Kidney epithelial cell (primary cell): ENCODE results near the gene MEAF6. TPM values are rescaled to one million over a fixed set of nuclear protein-coding genes. Genes with fewer than 3 reads are reported as not detected.

Experiments
- DNase-seq: peaks from one replicate; pipeline ENCODE4 v3.0.0-alpha.2; 2010; ENCODE audit warnings: low read depth
- H3K27me3 ChIP-seq: 2 replicates; pipeline ENCODE4 v1.6.0; 2011; ENCODE audit warnings: low read length; ENCODE audit not compliant: control insufficient read depth, insufficient read depth
- H3K36me3 ChIP-seq: 2 replicates; pipeline ENCODE4 v1.5.1; 2011; ENCODE audit warnings: low read length; ENCODE audit not compliant: control insufficient read depth, insufficient read depth
- H3K4me3 ChIP-seq: 2 replicates; pipeline ENCODE4 v1.5.1; 2011; ENCODE audit warnings: low read depth, mild to moderate bottlenecking, control low read depth, low read length
- CTCF ChIP-seq: IDR thresholded peaks from 2 replicates; pipeline ENCODE4 v1.5.1; 2011; ENCODE audit warnings: mild to moderate bottlenecking, moderate library complexity, low read length, control low read depth, inconsistent platforms; ENCODE audit not compliant: insufficient read depth, poor library complexity, severe bottlenecking
- total RNA-seq: library from RNA; depleted of rRNA; stranded (reverse); fragments of >200 nt; gene quantifications from 2 replicates; pipeline ENCODE4 v1.2.3, GENCODE V29; 2015

MEAF6 gene
- total RNA-seq, 1 donor from 2014 or later, result 88.1 TPM

DNA sequence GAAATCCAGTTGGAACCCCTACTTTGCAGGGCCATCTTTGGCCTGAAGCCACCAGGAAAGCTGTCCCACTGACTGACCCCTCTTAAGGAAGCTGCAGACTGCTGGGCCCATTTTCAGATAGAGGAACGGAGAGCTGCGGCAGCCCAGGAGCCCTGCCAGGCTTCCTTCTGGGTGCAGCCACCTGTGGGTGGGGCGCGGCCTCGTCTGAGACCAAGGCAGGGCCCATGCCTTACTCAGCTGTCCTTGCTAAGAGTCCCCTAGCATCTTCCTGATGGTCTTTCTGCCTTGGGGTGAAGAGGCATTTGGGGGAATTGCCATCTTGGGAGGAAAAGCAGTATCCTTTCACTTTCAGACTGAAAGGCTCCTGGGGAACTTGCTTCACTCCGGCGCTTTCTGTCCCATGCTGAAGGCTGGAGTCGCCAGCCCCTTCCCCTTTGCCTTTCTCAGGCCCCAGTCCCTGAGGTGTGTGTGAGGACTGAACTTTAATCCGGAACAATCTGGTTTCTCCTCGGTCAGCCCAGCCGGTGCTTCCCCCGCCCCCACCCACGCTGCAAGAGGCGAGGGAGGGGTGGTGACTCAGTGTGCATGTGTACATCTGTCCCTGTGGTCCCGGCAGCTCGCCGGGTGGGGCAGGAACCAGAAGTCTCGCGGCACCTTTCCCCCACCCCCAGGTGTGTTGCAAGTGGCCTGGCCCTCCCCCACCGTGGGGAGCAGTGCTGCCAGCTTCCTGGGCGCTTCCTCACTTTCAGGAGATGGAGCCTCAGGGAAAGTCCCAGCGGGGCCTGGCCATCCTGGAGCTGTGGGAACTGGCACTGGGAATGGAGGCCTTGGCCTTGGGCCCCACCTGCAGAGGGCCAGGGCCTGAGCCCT lies 35.1 kb downstream of the MEAF6 start:
- H3K36me3 ChIP-seq, result peaks cover 10% of the 10 kb centered on the region
- no peak for TF ChIP-seq CTCF
- H3K4me3 ChIP-seq, result peak overlapping the region; percentile 7
- H3K27me3 ChIP-seq, result no peaks in the 10 kb centered on the region
- peak; percentile 93 for DNase-seq

- Histone ChIP-seq H3K4me3 (peak overlapping the region; percentile 6), H3K36me3 (peaks cover 10% of the 10 kb centered on the region), H3K27me3 (no peaks in the 10 kb centered on the region)
- no peak for TF ChIP-seq CTCF
- DNase-seq, result no peak
These were observed 35.7 kb downstream of the MEAF6 start for GRCh38 chr1:37478890-37479254.

DNA sequence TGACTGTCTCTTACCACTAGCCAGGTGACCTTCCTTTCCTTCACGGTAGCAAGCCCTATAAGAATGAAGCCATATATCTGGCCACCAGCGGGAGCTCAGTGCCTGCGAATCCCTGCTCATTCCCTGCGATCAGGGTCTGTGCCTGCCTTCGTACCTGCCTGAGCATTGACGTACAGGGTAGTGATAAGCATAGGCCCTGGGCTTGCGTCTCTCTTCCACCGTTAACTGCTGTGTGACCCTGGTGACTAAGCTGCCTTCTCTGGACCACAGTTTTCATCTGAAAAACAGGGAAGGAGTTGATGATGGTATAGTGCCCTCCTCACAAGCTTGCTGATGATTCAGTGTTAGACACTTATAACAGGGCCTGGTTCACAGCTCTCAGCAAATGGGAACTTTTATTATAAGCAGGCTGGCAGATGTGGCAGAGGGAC lies 36.1 kb downstream of the MEAF6 start:
- Histone ChIP-seq H3K4me3 (no peak overlapping the region), H3K36me3 (peaks cover 10% of the 10 kb centered on the region), H3K27me3 (no peaks in the 10 kb centered on the region)
- no peak for DNase-seq
- no peak for TF ChIP-seq CTCF

- H3K27me3 ChIP-seq, result no peaks in the 10 kb centered on the region
- peak overlapping the region; percentile 78 for H3K4me3 ChIP-seq
- H3K36me3 ChIP-seq, result peaks cover 9% of the 10 kb centered on the region
- no peak for TF ChIP-seq CTCF
- no peak for DNase-seq
These were observed 36.6 kb downstream of the MEAF6 start for GRCh38 chr1:37477946-37478345.

DNA sequence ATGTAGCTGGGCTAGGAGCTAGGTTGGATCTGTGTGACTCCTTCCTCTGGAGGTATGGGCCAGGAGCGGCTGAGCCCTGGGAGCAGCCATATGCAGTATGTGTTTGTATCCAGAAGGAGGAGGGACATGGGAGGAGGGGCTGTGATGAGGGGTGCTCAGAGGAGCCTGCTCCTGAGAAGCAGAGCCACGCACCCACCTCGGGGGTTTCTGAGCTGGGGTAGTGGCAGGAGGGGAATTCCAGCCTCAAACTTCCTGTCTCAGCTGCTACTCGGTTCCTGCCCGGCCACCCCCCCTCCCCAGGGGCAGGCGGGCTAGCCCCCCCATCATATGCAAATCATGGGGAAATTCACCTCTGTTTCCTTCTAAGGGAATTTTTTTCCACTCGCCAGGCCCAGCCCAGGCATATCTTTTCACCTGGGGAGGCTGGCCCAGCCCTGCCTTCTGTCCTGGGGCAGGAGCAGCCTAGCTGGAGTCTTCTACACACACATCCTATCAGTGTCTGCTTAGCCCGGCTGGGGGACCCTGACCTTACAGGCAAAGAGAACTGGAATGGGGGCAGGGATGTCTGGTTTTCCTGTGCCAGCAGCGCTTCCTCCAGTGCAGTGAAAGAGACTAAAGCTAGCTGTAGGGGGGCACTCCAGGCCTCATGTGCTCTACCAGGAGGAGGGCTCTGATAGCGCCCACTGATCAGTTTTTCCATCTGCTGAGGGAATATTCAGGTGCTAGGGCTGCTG lies 37.2 kb downstream of the MEAF6 start:
- peaks cover 9% of the 10 kb centered on the region for H3K36me3 ChIP-seq
- no peaks in the 10 kb centered on the region for H3K27me3 ChIP-seq
- peak overlapping the region; percentile 78 for H3K4me3 ChIP-seq
- no peak for TF ChIP-seq CTCF
- DNase-seq, result peak; percentile 69
